Neural cell (in vitro differentiated cells): Measurements from ENCODE around the gene F2R. TPM values are rescaled to one million over a fixed set of nuclear protein-coding genes. Genes with fewer than 3 reads are reported as not detected.

Source experiments
- H2AFZ ChIP-seq: fragments of 200-600, 300-800 bp; sonication (generic), shearing (Covaris generic); 2 replicates; pipeline ENCODE4 v1.6.0; 2014; ENCODE audit warnings: low read depth, mild to moderate bottlenecking, antibody characterized with exemption, low read length, moderate library complexity
- H3F3A ChIP-seq: fragments of 200-600 bp; shearing (Covaris generic); 2 replicates; pipeline ENCODE4 v1.6.1; 2016; ENCODE audit warnings: mild to moderate bottlenecking, moderate library complexity, mixed read lengths, antibody characterized with exemption, low read length; ENCODE audit not compliant: insufficient read depth, poor library complexity, severe bottlenecking
- H3K27ac ChIP-seq: fragments of 200-600, 300-800 bp; sonication (generic), shearing (Covaris generic); 2 replicates; pipeline ENCODE4 v1.5.1; 2014; ENCODE audit warnings: mild to moderate bottlenecking, low read length, moderate library complexity
- H3K27me3 ChIP-seq: fragments of 300-800, 200-600 bp; sonication (generic), shearing (Covaris generic); 2 replicates; pipeline ENCODE4 v1.6.0; 2014; ENCODE audit warnings: mild to moderate bottlenecking, low read depth, low read length, moderate library complexity; ENCODE audit not compliant: insufficient read depth
- H3K36me3 ChIP-seq: fragments of 300-800, 200-600 bp; sonication (generic), shearing (Covaris generic); 2 replicates; pipeline ENCODE4 v1.5.1; 2014; ENCODE audit warnings: mild to moderate bottlenecking, antibody characterized with exemption, low read length, moderate library complexity; ENCODE audit not compliant: insufficient read depth
- H3K4me2 ChIP-seq: fragments of 300-800, 200-600 bp; sonication (generic), shearing (Covaris generic); 2 replicates; pipeline ENCODE4 v1.6.0; 2014; ENCODE audit warnings: mild to moderate bottlenecking, low read length
- H3K4me3 ChIP-seq: fragments of 300-800, 200-600 bp; sonication (generic), shearing (Covaris generic); 2 replicates; pipeline ENCODE4 v1.5.1; 2014; ENCODE audit warnings: mild to moderate bottlenecking, low read length, moderate library complexity
- H3K79me2 ChIP-seq: fragments of 200-600 bp; shearing (Covaris generic); replicated peaks from 2 replicates; pipeline ENCODE4 v1.6.0; 2014; ENCODE audit warnings: mild to moderate bottlenecking, low read length, moderate library complexity; ENCODE audit not compliant: insufficient read depth
- H3K9ac ChIP-seq: fragments of 300-800, 200-600 bp; sonication (generic), shearing (Covaris generic); 2 replicates; pipeline ENCODE4 v1.6.1; 2016; ENCODE audit warnings: mild to moderate bottlenecking, low read length, mixed read lengths
- H3K9me2 ChIP-seq: fragments of 200-600 bp; shearing (Covaris generic); 2 replicates; pipeline ENCODE4 v1.6.1; 2016; ENCODE audit warnings: mild to moderate bottlenecking, low read length, mixed read lengths; ENCODE audit not compliant: insufficient read depth
- H3K9me3 ChIP-seq: fragments of 200-600, 300-800 bp; sonication (generic), shearing (Covaris generic); 2 replicates; pipeline ENCODE4 v1.6.1; 2016; ENCODE audit warnings: mild to moderate bottlenecking, mixed run types, low read length, moderate library complexity, mixed read lengths
- H4K20me1 ChIP-seq: fragments of 200-600 bp; shearing (Covaris generic); 2 replicates; pipeline ENCODE4 v1.6.1; 2016; ENCODE audit warnings: mild to moderate bottlenecking, mixed run types; ENCODE audit not compliant: insufficient read depth
- CTCF ChIP-seq: fragments of 450-650 bp; IDR thresholded peaks from 2 replicates; pipeline ENCODE4 v1.5.1; 2014; ENCODE audit warnings: antibody characterized with exemption, mild to moderate bottlenecking, moderate library complexity; ENCODE audit not compliant: poor library complexity, severe bottlenecking
- EP300 ChIP-seq: fragments of 450-650 bp; conservative IDR thresholded peaks from 2 replicates; pipeline ENCODE4 v1.6.1; 2014; ENCODE audit warnings: antibody characterized with exemption, mild to moderate bottlenecking, moderate library complexity; ENCODE audit not compliant: poor library complexity, severe bottlenecking
- EZH2 ChIP-seq: fragments of 200-600, 300-800 bp; shearing (Covaris generic), sonication (generic); IDR thresholded peaks from 2 replicates; pipeline ENCODE4 v1.6.1; 2014; ENCODE audit warnings: antibody characterized with exemption, low read length, borderline replicate concordance, mild to moderate bottlenecking; ENCODE audit not compliant: insufficient read depth, poor library complexity, severe bottlenecking
- MXI1 ChIP-seq: fragments of 450-650 bp; conservative IDR thresholded peaks from 2 replicates; pipeline ENCODE4 v1.6.1; 2014; ENCODE audit warnings: antibody characterized with exemption, mild to moderate bottlenecking; ENCODE audit not compliant: poor library complexity, severe bottlenecking
- POLR2AphosphoS5 ChIP-seq: IDR thresholded peaks from 2 replicates; pipeline ENCODE4 v1.6.1; 2012
- RAD21 ChIP-seq: fragments of 450-650 bp; conservative IDR thresholded peaks from 2 replicates; pipeline ENCODE4 v1.6.1; 2014; ENCODE audit warnings: antibody characterized with exemption, mild to moderate bottlenecking, moderate library complexity
- REST ChIP-seq: IDR thresholded peaks from 2 replicates; pipeline ENCODE4 v1.6.1; 2012; ENCODE audit warnings: borderline replicate concordance
- SMC3 ChIP-seq: fragments of 450-650 bp; conservative IDR thresholded peaks from 2 replicates; pipeline ENCODE4 v1.6.1; 2014; ENCODE audit warnings: antibody characterized with exemption, mild to moderate bottlenecking, moderate library complexity; ENCODE audit not compliant: poor library complexity
- TAF1 ChIP-seq: IDR thresholded peaks from 2 replicates; pipeline ENCODE4 v1.6.1; 2012; ENCODE audit warnings: low read depth
- polyA plus RNA-seq: library from polyadenylated mRNA; depleted of rRNA; stranded (reverse); fragments of >200 nt; gene quantifications from 2 replicates; pipeline ENCODE4 v1.2.3, GENCODE V29; 2014

Gene F2R
- polyA plus RNA-seq, 1 donor from 2014 or later: 35.9 TPM

- TF ChIP-seq TAF1 (no peak), SMC3 (no peak)
These were observed 31.0 kb upstream of the F2R start (continued) for GRCh38 chr5:76684756-76685519.

GRCh38 chr5:76685704-76686103, 30.2 kb upstream of the F2R start:
- H3K4me3 ChIP-seq: no peak overlapping the region
- H2AFZ ChIP-seq: no peak overlapping the region
- H3K9ac ChIP-seq: no peak overlapping the region
- no peaks in the 10 kb centered on the region for H4K20me1 ChIP-seq
- H3K27me3 ChIP-seq: no peaks in the 10 kb centered on the region
- H3K79me2 ChIP-seq: no peaks in the 10 kb centered on the region
- no peak overlapping the region for H3K27ac ChIP-seq
- no peak overlapping the region for H3K4me2 ChIP-seq
- no peak for TF ChIP-seq CTCF
- TF ChIP-seq RAD21: no peak
- no peak for TF ChIP-seq POLR2AphosphoS5
- TF ChIP-seq EZH2: no peak
- TF ChIP-seq EP300: no peak
- no peak for TF ChIP-seq REST
- no peak for TF ChIP-seq MXI1
- no peak for TF ChIP-seq SMC3
- TF ChIP-seq TAF1: no peak
- no peaks in the 10 kb centered on the region for H3F3A ChIP-seq
- H3K36me3 ChIP-seq: no peaks in the 10 kb centered on the region
- no peaks in the 10 kb centered on the region for H3K9me2 ChIP-seq
- H3K9me3 ChIP-seq: no peaks in the 10 kb centered on the region

DNA sequence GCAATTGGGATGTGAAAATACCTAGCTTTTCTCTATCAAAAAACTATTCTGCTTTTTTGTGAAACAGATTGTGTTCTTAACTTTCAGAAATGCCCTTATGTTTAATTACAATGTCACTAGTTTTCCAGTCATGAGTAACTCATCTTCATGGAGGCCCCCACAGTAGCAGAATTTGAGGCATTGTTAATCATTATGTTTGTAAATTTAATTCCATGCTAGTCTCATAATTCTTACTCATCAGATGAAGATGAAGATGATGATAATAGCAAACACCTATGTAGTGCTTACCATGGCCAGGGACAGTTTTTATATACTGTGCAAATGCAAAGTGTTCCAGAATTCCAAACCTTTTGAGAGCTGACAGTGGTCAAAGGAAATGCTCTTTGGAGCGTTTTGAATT, 27.7 kb upstream of the F2R start:
- Histone ChIP-seq H4K20me1 (no peaks in the 10 kb centered on the region), H3K4me3 (no peak overlapping the region), H3K79me2 (no peaks in the 10 kb centered on the region), H3F3A (no peaks in the 10 kb centered on the region), H3K27ac (no peak overlapping the region), H3K27me3 (no peaks in the 10 kb centered on the region), H2AFZ (no peak overlapping the region), H3K36me3 (no peaks in the 10 kb centered on the region), H3K9me2 (no peaks in the 10 kb centered on the region), H3K4me2 (no peak overlapping the region), H3K9me3 (no peaks in the 10 kb centered on the region), H3K9ac (no peak overlapping the region)
- no peak for TF ChIP-seq EZH2
- no peak for TF ChIP-seq SMC3
- no peak for TF ChIP-seq REST
- no peak for TF ChIP-seq EP300
- TF ChIP-seq RAD21: no peak
- TF ChIP-seq POLR2AphosphoS5: no peak
- TF ChIP-seq CTCF: no peak
- TF ChIP-seq MXI1: no peak
- no peak for TF ChIP-seq TAF1
